Measurements from ENCODE around the gene HEATR1.
"Not testable (repeated sequence)": the region's sequence is repeated elsewhere in the genome, so short reads cannot be mapped to it uniquely, and the experiment has no call there.

HEATR1 gene

DNA sequence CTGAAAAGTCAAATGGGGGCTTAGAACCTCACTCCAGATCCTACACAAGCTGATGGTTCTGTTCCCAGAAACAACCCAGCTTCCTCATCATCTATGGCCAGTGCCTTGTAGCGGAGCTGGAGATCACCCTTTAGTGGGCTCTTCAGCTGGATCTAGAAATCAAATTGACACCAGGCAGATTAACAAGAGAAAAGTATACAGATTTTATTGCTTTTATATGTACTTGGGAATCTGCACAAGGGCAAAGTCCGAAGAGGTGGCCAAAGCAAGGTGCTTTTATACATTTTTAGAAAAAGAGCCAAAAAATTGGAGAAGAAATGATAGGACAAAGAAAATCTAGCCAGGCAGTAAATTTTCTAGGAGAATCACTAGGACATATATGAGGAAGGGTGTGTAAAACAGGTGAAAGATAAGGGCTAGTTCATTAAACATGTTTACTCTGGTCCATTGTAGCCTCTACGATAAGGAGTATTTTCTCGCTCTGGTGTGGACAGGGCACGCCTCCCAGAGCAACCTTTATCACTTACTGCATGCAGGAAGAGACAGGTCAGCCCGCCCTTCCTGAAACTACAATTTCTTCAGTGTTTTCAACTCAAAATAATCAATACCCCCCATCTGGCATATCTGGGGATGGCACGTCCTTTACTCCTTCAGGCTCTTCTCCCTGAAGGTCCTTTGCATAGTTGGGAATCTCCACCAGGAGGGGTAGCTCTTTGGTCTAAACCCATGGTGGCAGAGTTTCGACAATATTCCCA is 94.5 kb downstream of the HEATR1 start:
- no peak for DNase-seq (ENCODE audit: low read depth in 3 of 3)

DNA sequence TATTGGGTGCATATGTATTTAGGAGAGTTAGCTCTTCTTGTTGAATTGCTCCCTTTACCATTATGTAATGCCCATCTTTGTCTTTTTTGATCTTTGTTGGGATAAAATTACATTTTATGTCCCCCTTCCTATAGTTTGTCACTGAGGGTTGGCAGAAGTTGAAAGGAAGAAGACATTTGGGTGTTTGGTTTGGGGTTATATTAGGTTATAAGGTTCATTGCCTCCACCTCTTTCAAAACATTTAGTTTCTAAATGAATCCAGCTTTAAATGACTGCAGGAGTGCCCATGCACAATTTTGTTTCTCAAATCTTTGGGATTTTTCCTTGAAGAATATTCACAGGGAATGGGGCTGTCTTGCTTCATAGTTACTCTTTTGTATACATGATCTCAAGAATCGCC is 95.1 kb downstream of the HEATR1 start:
- DNase-seq (ENCODE audit: low read depth in 3 of 3) = no peak

DNA sequence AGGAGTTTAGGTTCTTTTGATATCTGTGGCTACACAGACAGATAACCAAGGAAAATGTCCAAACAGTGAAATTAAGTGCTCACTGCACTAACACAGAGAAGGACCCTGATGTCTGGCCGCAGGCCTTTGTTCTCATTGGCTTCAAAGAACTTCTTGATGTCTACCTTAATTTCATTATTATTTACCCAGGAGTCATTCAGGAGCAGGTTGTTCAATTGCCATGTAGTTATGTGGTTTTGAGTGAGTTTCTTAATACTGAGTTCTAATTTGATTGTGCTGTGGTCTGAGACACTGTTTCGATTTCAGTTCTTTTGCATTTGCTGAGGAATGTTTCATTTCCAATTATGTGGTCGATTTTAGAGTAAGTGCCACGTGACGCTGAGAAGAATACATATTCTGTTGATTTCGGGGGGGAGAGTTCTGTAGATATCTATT is 95.7 kb downstream of the HEATR1 start:
- DNase-seq (ENCODE audit: low read depth in 3 of 3) = no peak

DNA sequence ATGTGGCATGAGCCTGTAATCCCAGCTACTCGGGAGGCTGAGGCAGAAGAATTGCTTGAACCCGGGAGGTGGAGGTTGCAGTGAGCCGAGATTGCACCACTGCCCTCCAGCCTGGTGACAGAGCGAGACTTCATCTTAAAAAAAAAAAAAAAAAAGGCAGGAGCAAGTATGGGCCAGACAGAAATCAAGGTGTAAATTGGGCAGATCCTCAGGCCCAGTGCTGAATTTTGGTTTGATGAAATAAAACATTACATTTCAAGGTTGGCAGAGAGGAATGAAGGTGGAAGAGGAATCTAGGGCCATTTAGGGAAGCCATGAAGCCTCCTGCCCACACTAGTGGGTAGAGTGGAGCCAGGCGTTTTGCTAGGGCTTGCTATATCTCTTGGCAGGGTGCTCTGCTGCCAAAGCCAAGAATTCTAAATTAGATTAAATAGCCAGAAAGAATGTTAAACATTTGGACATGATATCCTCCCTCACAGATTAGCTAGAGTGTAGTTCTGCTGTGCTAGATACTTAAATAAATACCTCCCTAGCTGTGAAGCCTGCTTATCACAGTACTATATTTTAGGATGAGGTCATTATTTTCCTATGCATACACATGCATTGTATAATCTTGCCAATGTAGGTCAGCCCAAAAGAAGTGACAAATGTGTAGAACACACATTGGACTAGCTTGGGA is 97.2 kb downstream of the HEATR1 start:
- no peak for DNase-seq (ENCODE audit: low read depth in 3 of 3)

DNA sequence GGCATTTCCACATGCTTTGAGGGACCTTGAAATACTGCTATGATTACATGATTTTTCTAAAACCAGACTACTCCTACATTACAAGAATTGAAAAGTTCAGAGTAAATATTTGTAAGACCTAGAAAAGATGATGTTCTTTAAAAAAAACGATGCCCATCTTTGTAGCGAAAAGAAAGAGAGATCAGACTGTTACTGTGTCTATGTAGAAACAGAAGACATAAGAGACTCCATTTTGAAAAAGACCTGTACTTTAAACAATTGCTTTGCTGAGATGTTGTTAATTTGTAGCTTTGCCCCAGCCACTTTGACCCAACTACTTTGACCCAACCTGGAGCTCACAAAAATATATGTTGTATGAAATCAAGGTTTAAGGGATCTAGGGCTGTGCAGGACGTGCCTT is 100.0 kb downstream of the HEATR1 start:
- not testable (repeated sequence) for DNase-seq (ENCODE audit: low read depth in 3 of 3)

DNA sequence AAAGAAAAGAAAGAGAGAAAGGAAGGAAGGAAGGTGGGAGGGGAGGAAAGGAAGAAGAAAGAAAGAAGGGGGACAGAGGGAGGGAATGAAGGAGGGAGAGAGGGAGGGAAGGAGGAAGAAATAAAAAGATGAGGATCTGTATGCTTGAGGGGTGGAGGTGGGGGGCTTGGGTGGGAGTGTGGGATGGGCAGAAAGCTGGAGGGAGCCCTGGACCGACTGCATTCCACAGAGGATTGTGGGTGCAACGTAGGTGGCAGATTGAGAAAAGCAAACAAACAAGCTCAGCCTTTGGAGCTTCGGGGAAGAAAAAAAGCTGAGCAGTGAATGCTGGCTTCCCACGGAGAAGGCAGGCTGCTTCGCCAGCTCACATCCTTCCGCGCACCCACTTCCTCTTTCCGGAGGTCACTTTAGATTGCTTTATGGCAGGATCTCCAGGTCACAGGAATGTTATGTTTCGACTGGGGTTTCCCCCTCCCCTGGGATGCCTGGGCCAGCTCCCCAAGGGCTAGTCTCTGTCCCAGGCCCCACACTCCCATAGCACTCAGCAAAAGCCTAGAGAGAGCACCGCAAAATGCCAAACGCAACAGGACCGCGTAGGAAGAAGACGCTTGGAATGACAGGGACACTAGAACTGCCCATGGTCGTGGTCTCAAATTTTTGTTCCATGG is 101.2 kb downstream of the HEATR1 start:
- DNase-seq (ENCODE audit: low read depth in 3 of 3) = no peak

DNA sequence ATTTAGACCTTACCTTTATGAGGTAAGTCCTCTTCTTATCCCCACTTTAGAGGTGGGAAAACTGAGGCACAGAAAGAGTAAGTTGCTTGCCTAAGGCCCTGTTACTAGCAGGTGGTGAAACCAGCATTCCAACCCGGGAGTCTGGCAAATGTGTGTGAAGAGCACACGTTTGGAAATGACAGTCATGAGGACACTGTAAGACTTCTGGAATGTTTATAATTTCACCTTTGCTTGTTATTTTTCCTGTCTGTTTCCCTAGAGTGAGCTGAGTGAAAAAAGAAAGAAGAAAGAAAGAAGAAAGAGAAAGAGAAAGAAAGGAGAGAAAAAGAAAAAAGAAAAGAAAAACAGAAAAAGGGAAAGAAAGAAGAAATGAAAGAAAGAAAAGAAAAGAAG is 101.7 kb downstream of the HEATR1 start:
- DNase-seq (ENCODE audit: low read depth in 3 of 3) = no peak

DNA sequence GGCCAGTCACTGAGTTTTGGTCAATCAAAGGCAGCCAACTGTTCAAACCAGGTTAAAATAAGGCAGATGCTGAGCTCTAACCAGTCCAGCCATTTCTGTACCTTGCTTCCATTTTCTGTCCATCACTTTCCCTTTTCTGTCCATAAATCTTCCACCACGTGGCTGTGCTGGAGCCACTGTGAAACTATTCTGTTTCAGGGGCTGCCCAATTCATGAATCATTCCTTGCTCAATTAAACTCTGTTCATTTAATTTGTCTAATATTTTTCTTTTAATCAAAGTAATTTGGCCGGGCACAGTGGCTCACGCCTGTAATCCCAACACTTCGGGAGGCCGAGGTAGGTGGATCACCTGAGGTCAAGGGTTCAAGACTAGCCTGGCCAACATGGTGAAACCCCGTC is 103.2 kb downstream of the HEATR1 start:
- no peak for DNase-seq (ENCODE audit: low read depth in 3 of 3)

All from stimulated activated CD4-positive, alpha-beta T cell treated with anti-CD3 and anti-CD28 coated beads, TNF-alpha, amount 100 ng/mL, for 24 hours (primary cell).